ENCODE results near the gene ZFP36L2.

DNA sequence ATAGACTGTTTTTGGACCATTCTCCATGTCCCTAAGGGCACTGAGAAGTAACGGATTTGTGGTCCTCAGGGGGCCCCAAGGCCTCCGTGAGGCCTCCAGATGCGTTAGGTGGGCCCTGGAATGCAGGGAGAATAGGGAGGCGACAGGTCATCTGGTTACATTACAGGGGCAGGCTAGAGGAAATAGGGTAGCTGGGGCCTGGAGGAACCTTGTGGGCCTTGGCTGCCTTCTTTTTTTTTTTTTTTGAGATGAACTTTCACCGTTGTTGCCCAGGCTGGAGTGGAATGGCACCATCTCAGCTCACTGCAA is 28.9 kb downstream of the ZFP36L2 start:
- no peak for TF ChIP-seq POLR2A (IDR thresholded peaks at IDR 0.05; ENCODE audit: low read depth, low read length)
- no peak for TF ChIP-seq POLR2AphosphoS5 (IDR thresholded peaks at IDR 0.05; ENCODE audit: low read depth, low read length)
- no peak for TF ChIP-seq TAF1 (IDR thresholded peaks at IDR 0.05; ENCODE audit: borderline replicate concordance, low read depth, low read length)

All from GM12892 (cell line).